Pancreas (tissue), 10 donors: ENCODE measurements around the gene NUP205. TPM values are rescaled to one million over a fixed set of nuclear protein-coding genes. Genes with fewer than 3 reads are reported as not detected.

Source experiments
- ATAC-seq, 4 donors: fragments of 200-7000 bp; cut with Tn5 transposase; one replicate each; pipeline versions ENCODE4 v1.8.0 to v1.9.1; 2020; ENCODE audit warnings: mild to moderate bottlenecking in 4 of 4, moderate library complexity in 4 of 4
- DNase-seq, 6 donors: peaks; one replicate each; pipeline ENCODE4 v3.0.0-alpha.2; 2020
- FAIRE-seq: peaks from 2 replicates; lab custom pipeline; 2012; peaks lifted over from hg19 to GRCh38; lab: Jason Lieb, UNC
- H3K27ac ChIP-seq, 4 donors: fragments of 200-600 bp; sonication (generic); 1 replicate in 3 of 4; 2 replicates in 1 of 4; pipeline versions ENCODE4 v1.5.0 to v1.8.0; 2020
- H3K27me3 ChIP-seq, 4 donors: fragments of 200-600 bp; one replicate each; pipeline ENCODE4 v1.8.0; 2021
- H3K36me3 ChIP-seq, 3 donors: fragments of 200-600 bp; sonication (generic) in 1 of 3; one replicate each; pipeline versions ENCODE4 v1.5.0 to v1.8.0; 2020 to 2021
- H3K4me1 ChIP-seq, 3 donors: fragments of 200-600 bp; one replicate each; pipeline ENCODE4 v1.8.0; 2021
- H3K4me3 ChIP-seq, 4 donors: fragments of 200-600 bp; sonication (generic) in 2 of 4; one replicate each; pipeline versions ENCODE4 v1.5.0 to v1.8.0; 2020 to 2021
- H3K9me3 ChIP-seq, 4 donors: fragments of 200-600 bp; one replicate each; pipeline ENCODE4 v1.8.0; 2021
- WGBS, 2 donors: extraction: QIAGEN DNeasy Blood & Tissue Kit; methylation state at CpG; one replicate each; pipeline ENCODE4 v1.1.7; 2013; 5-methylcytosine and 5-hydroxymethylcytosine counted together
- intact Hi-C, 3 donors: fragments of 100-400 bp; cut with DNase I; formaldehyde crosslinking; loops; one replicate each; pipeline versions ENCODE4 v1.11.1 to v1.14.2; 2022
- polyA plus RNA-seq, 2 donors: library from polyadenylated mRNA; stranded (reverse); fragments of 200-250 nt; gene quantifications; one replicate each; pipeline ENCODE4 v1.2.3, GENCODE V29; 2013
- total RNA-seq, 6 donors: library from RNA; stranded (reverse); fragmentation: NEBNext Ultra II Directional in 4 of 6; extraction: Animal tissue kit (Norgen Biotek cat#: 25700) in 4 of 6; gene quantifications; one replicate each; pipeline versions ENCODE4 v1.2.1 to v1.2.4, GENCODE V29; 2021 to 2023
- TF ChIP-seq, protein P1 (sequence below), 4 donors: fragments of 200-600 bp; sonication (generic) in 3 of 4; IDR thresholded peaks; one replicate each; pipeline versions ENCODE4 v1.5.0 to v1.8.0; 2021; ENCODE audit warnings: antibody characterized with exemption in 4 of 4
- donor health status: healthy with polysubstance abuse.
- donor health status: DM: no; HTN: no; CAD: no; lungs with moderate emphysema.
- donor health status: DM: no; HTN: no; CAD: no.
- donor health status: control.
- donor health status: control.
- donor health status: Bipolar disorder and iron deficiency.
- donor health status: DM: yes; HTN: yes; CAD: no.
- donor health status: DM: no; HTN: no; CAD: no.
- donor health status: DM: no; HTN: no; CAD: no.
- donor health status: DM: yes; HTN: yes; CAD: no.

Gene NUP205
- total and polyA plus RNA-seq, 8 donors, result 8.7 to 23.7 (median 14.5) TPM

DNA sequence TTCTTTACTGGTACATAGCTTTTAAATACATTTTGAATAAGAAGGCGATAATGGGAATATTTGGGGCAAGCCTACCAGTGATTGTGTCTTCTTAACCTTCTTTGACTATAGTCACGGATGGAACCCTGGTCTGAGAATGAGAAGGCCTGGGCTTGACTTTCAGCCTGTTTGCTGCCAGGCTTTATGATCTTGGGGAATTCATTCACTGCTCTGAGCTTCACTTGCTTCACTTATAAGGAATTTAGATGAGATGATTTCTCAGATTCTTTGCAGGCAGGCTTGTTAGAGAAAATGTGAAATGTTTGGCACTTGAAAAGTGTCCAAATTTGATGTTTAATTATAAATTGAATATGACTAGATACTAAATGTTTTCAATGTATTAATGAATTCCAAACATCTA lies 42.5 kb downstream of the NUP205 start:
- ATAC-seq, result no peak
- DNase-seq, result no peak
- no peaks in the 10 kb centered on the region for H3K4me1 ChIP-seq
- intact Hi-C loops, result no loop called here
- no peak for FAIRE-seq
- H3K27ac ChIP-seq, result no peak overlapping the region
- H3K36me3 ChIP-seq, result peaks cover 0 to 16% (median 0%) of the 10 kb centered on the region in 3 donors
- H3K27me3 ChIP-seq, result no peaks in the 10 kb centered on the region
- WGBS, 2 donors, result 80 to 98% methylated on average over 2 of the region's 2 CpGs
- TF ChIP-seq, protein P1, sequence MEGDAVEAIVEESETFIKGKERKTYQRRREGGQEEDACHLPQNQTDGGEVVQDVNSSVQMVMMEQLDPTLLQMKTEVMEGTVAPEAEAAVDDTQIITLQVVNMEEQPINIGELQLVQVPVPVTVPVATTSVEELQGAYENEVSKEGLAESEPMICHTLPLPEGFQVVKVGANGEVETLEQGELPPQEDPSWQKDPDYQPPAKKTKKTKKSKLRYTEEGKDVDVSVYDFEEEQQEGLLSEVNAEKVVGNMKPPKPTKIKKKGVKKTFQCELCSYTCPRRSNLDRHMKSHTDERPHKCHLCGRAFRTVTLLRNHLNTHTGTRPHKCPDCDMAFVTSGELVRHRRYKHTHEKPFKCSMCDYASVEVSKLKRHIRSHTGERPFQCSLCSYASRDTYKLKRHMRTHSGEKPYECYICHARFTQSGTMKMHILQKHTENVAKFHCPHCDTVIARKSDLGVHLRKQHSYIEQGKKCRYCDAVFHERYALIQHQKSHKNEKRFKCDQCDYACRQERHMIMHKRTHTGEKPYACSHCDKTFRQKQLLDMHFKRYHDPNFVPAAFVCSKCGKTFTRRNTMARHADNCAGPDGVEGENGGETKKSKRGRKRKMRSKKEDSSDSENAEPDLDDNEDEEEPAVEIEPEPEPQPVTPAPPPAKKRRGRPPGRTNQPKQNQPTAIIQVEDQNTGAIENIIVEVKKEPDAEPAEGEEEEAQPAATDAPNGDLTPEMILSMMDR (IDR thresholded peaks at IDR 0.05), result no peak
- H3K9me3 ChIP-seq, result no peaks in the 10 kb centered on the region
- no peak overlapping the region for H3K4me3 ChIP-seq

DNA sequence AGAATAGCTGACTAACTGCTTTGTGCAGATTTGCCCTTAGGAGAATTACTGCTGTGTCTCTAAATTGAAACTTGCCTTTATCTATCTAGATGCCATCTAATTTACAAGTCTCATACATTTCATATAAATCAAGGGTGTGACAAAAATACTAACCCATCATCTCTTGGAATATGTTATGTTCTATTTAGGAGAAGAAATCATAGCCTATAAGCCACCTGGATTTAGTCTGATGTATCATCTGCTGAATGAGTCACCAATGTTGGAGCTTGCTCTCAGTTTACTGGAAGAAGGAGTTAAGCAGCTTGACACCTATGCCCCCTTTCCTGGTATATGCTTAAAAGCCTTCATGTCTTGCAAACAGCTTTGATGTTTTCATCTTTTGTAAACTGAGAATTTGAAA lies 43.5 kb downstream of the NUP205 start:
- FAIRE-seq, result no peak
- no peak for ATAC-seq
- H3K9me3 ChIP-seq, result no peaks in the 10 kb centered on the region
- peaks cover 0 to 16% (median 0%) of the 10 kb centered on the region in 3 donors for H3K36me3 ChIP-seq
- no peak overlapping the region for H3K27ac ChIP-seq
- H3K4me3 ChIP-seq, result no peak overlapping the region
- DNase-seq, result no peak
- intact Hi-C loops, result no loop called here
- TF ChIP-seq, protein P1 (IDR thresholded peaks at IDR 0.05), result no peak
- no peaks in the 10 kb centered on the region for H3K27me3 ChIP-seq
- no peaks in the 10 kb centered on the region for H3K4me1 ChIP-seq

DNA sequence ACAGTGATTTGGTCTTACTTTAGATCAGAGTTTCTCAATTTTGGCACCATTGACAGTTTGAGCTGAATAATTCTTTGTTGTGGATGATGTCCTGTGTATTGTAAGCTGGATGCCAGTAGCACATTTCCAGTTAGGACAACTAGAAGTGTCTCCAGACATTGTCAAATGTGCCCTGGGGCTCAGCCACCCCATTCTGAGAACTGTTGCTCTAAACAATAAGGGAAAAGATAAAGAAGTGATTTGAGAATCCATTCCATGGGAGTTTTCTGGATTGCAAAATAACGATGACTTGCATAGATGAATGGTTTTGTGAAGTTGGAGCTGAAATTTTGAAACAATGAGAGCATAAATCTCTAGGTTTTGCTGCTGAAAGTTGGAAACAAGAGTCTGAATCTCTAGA lies 44.6 kb downstream of the NUP205 start:
- FAIRE-seq (no peak), DNase-seq (no peak), ATAC-seq (no peak)
- Histone ChIP-seq H3K36me3 (peaks cover 0 to 25% (median 3%) of the 10 kb centered on the region in 3 donors), H3K4me3 (no peak overlapping the region), H3K27ac (no peak overlapping the region), H3K27me3 (no peaks in the 10 kb centered on the region), H3K4me1 (no peaks in the 10 kb centered on the region), H3K9me3 (no peaks in the 10 kb centered on the region)
- 86 to 88% methylated on average over 1 of the region's 1 CpG for WGBS, 2 donors
- TF ChIP-seq, protein P1 (IDR thresholded peaks at IDR 0.05), result no peak
- intact Hi-C loops, result no loop called here

DNA sequence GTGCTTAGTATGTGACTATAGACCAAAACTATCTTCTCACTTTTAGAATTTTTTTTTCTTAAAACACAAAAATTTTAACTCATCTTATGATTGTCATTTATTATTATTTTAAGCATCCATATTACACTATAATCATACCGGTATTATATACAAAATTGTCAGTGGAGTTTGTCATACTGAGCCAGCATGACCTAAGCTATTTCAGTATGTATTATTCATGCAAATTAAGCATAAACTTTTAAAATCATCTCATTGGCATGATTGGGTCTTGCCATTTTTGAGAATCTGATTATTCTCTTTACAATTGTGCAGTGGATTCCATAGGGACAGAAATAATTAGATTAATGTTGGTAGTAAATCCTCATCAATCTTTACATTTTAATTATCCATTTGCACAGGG lies 58.4 kb downstream of the NUP205 start:
- Histone ChIP-seq H3K4me3 (no peak overlapping the region), H3K27ac (no peak overlapping the region), H3K4me1 (no peaks in the 10 kb centered on the region), H3K9me3 (no peaks in the 10 kb centered on the region), H3K36me3 (peaks cover 0 to 23% (median 5%) of the 10 kb centered on the region in 3 donors), H3K27me3 (no peaks in the 10 kb centered on the region)
- TF ChIP-seq, protein P1 (IDR thresholded peaks at IDR 0.05), result no peak
- no peak for ATAC-seq
- intact Hi-C loops, result no loop called here
- WGBS, 2 donors, result 96 to 100% methylated on average over 1 of the region's 1 CpG
- no peak for DNase-seq
- no peak for FAIRE-seq

DNA sequence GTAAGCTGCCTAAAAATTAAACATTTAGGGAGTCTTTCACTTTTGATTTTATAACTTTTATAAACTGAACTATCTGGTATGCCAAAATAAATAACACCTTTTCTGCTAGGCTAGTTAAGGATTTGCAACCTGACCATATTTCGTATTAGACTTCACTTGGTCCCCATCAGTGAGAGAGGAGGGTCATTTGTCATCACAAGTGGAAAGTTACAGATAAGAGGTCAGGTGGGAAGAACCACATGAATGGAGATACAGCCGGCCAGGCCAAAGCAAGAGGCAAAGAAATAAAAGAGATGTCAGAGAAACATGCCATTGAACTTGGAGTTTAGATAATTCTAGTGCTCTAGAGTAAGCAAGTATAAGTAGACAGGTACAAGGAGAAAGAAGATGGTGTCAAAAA lies 60.1 kb downstream of the NUP205 start:
- DNase-seq (no peak), ATAC-seq (no peak), FAIRE-seq (no peak)
- Histone ChIP-seq H3K4me3 (no peak overlapping the region), H3K36me3 (peaks cover 0 to 28% (median 8%) of the 10 kb centered on the region in 3 donors), H3K27me3 (no peaks in the 10 kb centered on the region), H3K4me1 (no peaks in the 10 kb centered on the region), H3K27ac (no peak overlapping the region), H3K9me3 (no peaks in the 10 kb centered on the region)
- 49 to 61% methylated on average over 2 of the region's 2 CpGs for WGBS, 2 donors
- TF ChIP-seq, protein P1 (IDR thresholded peaks at IDR 0.05), result no peak
- intact Hi-C loops, result no loop called here
